GDM1 (cell line): ENCODE results near the gene KCTD1.
"Not testable (repeated sequence)": the region's sequence is repeated elsewhere in the genome, so short reads cannot be mapped to it uniquely, and the experiment has no call there.

Experiments used
- DNase-seq: peaks from one replicate; lab custom pipeline; 2025; lab: John Stamatoyannopoulos, UW

KCTD1 gene

DNA sequence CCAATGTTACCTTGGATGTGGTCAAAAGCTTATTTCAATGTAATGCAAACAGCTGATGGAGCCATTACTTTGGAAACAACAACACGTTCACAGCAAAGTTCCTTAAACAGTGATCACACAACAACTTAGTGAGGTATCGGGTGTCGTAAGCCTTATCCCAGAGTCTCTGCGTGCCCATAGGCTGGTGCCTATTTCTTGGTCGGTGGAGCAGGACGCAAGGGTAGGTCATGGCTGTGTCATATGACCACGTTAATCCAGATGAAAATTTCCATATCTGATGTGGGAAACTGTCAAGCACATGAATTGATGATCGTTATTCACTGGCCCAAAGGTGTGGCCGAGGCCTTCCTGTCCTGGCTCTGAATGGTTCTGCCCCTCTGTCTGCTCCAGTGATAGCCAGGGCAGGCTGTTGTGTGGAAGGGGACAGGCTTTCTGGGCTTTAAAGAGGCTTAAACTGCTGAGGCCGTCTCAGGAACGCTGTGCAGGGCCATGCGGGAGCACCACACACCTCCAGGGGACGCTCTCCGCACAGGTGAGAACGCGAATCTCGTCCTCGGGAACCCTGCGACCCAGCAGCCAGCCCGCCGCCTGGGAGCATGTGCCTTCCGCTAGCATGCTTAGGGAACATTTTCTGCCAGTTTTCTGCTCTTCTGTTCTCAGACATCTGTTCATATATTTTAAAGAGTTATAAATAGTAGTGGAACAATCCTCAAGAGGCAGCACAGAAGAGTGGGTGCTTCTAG is 90.6 kb downstream of the KCTD1 start:
- no peak for DNase-seq

DNA sequence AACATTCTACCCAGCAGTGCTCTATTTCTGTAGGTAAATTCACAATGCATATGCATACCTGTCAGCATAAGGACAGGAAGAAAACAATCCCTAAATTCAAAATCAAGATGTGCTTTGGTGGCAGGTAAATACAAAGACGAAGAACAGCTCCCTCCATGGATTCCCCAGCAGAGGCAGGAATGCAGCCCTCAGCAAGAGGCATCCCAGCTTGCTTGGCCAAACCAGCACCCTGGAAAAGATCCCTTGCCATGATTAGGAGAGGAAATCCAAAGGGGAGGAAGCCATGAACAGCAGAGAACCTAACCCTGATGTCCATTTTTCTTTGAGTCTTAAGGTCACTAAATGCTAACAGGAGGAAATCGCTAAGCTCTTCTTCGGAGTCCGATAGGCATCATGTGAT is 91.2 kb downstream of the KCTD1 start:
- DNase-seq, result no peak

DNA sequence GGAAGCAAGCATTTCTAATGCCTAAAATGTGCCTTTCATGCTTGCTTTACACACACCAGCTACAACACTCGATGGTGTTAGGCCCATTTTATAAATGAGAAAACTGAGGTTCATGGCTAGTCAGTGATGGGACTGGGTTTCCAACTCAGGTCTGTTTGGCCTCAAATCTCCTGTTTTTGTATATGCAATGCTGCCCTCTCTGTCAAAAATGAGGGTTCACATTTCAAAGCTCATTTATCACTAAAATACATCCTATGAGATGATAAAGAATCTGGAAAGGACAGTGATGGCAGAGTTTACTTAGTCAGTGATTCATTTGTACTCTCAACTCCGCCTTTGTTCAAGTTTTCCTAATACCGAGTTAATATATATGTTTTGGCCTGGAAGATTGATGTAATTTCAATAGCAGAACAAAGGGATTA is 92.3 kb downstream of the KCTD1 start:
- DNase-seq, result no peak

DNA sequence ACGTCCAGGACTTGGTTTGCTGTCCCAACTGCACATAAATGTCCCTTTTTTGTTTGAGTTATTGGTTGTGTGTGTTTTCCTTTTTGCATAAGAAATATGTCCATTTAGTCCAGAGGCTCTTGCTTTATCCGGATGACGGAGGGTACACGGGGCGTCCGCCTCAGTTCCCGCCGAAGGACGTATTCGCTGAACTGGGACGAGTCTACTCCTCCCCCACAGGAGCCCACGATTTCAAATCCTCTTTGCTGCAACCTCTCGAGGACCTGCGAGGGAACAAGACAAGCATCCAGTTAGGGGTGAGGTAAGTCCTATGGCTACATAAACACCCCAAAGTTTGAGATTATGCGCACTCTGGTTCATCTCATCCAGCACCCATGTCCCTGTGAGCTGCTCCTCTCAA is 92.7 kb downstream of the KCTD1 start:
- DNase-seq, result no peak

DNA sequence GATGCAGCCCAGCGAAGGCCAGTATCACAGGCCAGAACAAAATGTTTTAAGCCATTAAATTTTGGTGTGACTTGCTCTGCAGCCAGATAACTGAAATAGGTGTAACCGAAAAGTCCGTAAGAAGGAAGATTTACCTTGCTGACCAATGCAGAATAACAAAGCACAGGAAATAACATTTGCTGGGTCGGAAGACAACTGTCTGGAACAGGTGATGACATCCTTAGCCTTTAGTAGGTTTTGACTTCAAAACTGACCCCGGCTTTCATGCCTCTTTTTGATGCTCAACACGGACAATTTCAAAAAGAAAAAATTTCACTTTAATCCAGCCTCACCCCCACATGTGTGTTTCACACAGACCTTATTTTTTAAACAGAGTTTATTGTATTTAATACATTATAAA is 93.7 kb downstream of the KCTD1 start:
- DNase-seq, result no peak

DNA sequence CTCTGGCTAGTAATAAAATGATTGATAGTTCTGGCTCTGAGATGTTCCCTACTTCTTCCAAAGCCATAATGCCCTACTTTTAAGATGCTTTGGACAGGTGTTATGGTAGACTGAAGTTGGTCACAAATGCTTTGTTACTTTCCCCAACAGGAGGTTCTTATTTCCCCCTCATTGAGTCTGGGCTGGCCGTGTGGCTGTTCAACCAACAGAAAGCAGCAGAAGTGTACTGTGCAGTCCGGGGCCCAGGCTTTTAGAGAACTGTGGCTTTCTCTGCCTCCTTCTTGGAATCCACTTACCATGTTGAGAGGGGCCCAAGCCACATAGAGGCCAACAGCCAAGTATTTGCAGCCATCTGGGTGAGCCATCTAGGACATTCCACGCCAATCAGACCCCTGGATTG is 94.2 kb downstream of the KCTD1 start:
- DNase-seq, result no peak

DNA sequence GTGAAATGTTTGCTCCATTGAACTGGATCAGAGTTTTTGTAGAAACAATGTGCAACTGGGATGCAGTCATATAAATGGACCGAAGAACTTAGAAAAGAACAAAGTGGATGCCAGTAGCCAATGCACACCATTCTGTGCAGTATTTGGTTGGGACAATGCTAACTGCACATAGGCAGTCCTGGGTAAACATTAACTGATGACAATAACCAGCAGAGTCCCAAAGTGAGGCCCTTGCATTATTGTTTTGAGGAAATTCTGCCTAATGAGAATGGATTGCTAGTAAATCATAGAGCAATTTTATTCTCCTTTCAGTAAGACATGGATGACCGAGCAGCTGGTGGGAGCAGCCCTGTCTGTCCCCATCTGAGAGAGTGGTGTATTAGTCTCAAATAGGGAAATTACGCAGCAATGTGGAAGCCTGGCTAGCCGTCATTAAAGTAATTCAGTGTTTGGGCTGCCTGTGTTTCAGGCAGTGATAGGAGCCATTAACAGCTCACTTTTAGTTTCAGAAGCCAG is 94.9 kb downstream of the KCTD1 start:
- no peak for DNase-seq

DNA sequence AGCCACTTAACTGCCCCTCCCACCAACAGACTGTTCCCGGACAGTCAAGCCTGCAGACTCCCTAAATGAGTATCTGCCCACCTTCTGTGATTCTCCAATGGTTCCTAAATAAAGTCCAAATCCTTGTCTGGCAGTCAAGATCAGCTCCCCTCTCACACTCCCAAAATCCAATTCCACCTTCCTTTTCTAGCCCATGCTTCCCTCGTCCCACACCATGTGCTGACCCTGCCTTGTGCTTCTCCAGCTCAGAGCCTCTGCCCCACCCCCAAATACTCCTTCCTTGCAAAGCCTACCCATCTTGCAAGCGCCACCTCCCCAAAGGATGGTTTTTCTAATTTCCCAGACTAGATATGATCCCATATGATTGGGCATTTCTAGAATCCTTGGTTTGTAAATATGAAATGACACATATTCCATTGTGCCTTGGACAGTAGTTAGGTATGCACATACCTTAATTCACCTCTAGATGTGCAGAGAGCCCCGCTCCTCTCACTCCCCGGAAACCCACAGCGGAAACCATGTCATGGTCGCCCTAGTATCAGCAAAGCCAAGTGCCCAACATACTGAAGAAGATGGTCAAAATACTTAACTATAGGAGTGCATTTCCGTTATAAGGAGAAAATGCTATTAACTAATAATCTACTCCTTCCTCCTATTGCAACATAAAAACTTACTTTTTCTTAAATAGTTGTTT is 97.2 kb downstream of the KCTD1 start:
- no peak for DNase-seq

DNA sequence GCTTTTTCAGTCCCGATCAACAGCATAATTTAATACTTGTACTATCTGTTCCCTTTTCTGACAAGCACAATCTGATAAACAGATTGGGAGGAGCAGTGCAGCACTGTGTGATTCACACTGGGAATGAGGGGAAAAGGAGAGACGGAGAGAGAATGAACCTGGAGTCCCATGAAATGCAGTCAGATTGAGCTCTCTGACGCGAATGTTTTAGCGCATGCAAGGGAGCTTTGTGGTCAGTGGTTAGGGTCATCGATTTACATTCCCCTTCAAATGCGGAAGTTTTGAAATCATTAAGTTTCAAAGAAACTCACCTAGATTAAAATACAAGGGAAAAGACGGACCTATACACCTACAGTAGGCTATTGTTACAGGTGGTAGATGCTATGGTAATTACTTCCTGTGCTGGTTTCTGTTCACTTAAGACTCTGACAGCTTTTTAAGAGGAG is 99.6 kb downstream of the KCTD1 start:
- DNase-seq, result no peak

DNA sequence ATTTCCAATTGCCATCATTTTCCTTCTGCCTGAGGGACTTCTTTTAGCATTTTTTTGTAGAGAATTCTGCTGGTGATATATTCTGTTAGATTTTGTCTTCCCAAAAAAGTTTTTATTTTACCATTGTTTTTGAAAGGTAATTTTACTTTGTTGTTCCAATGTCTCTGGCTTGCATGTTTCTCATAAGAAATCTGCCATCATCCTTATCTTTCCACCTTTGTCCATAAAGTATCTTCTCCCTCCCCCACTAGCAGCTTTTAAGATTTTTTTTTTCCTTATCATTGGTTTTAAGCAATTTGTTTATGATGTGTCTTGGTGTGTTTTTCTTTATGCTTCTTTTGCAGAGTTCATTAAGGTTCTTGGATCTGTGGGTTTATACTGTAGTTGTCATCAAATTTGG is 104.5 kb downstream of the KCTD1 start:
- no peak for DNase-seq

DNA sequence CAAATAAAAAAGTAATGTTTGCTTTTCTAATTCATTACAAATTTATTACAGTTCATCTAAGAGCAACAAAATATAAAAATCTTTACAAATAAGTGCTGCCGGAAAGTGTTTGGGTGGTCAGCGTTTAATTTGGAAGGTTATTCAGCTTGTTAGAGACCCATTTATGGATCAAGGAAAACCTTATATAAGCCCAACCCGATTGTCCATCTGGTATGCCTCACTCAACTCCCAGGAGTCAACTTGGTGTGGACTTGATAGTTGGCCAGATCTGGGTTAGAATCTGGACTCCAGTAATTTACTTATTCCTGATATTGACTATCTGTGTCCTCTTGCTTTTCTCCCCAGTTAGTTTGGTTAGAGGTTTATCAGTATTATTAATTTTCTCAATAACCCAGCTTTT is 106.2 kb downstream of the KCTD1 start:
- DNase-seq, result no peak

DNA sequence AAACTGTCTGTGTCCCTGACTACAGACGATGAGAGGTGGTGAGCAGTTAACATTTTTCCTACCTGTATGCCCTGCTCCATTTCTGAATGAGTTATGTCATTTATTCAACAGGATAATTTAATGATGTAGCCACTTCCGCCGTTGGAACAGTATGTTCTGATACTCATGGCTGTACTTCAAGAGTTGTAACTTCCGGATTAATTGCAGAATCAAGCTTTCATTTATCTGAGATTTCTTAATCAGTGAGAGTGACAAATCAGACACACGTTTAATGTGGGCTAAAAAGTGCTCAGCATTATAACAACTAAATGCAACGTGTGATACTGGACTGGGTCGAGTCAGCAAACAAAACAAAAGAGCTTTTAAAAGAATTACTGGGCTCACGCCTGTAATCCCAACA is 107.7 kb downstream of the KCTD1 start:
- no peak for DNase-seq

DNA sequence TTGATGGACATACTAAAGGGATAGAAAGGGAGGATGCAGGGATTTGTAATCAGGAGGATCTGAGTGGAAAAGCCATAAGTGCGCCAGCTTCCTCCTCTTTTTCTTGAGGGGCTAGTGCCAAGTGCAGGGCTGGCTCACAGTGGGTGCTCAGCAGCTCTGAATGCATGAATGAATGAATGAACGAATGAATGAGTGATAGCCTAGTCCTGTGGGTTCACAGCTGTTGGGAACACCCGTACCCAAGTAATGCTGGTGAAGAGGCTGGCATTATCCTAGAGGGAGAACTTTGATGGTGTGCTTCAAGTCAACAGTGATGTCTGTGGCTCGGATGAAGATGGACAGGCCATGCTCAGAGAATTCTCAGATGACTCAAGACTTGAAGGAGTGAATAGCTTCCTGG is 108.8 kb downstream of the KCTD1 start:
- DNase-seq, result no peak

DNA sequence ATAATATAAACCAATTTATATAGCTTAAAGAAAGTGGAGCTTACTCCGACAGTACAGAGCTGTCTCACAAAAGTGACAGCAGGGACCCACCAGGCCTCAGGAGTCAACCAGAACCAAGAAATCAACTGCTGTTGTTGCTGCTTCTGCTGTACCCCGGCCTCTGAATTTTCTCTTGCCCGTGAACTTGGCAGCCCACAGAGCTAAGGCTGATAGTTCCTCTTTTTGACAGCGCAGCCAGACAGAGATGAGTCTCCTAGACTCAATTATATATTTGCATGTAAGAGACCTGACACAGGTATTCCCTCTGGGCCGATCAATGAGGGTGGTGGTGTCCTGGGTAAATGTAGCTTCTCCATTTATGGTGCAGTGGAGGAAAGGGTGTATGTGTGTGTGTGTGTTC is 109.4 kb downstream of the KCTD1 start:
- no peak for DNase-seq

DNA sequence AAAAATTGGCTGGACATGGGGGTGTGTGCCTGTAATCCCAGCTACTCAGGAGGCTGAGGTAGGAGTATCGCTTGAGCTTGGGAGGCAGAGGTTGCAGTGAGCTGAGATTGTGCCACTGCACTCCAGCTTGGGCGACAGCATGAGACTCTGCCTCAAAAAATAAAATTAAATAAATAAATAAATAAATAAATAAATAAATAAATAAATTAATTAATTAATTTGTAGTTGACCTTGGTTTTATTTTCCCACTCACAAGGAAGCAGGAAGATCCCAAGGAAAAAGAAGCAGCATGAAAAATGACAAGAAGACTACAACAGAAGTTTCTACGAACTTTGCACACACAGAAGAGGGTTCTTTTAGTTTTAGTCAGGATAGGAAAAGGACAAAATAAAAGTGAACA is 110.7 kb downstream of the KCTD1 start:
- not testable (repeated sequence) for DNase-seq

DNA sequence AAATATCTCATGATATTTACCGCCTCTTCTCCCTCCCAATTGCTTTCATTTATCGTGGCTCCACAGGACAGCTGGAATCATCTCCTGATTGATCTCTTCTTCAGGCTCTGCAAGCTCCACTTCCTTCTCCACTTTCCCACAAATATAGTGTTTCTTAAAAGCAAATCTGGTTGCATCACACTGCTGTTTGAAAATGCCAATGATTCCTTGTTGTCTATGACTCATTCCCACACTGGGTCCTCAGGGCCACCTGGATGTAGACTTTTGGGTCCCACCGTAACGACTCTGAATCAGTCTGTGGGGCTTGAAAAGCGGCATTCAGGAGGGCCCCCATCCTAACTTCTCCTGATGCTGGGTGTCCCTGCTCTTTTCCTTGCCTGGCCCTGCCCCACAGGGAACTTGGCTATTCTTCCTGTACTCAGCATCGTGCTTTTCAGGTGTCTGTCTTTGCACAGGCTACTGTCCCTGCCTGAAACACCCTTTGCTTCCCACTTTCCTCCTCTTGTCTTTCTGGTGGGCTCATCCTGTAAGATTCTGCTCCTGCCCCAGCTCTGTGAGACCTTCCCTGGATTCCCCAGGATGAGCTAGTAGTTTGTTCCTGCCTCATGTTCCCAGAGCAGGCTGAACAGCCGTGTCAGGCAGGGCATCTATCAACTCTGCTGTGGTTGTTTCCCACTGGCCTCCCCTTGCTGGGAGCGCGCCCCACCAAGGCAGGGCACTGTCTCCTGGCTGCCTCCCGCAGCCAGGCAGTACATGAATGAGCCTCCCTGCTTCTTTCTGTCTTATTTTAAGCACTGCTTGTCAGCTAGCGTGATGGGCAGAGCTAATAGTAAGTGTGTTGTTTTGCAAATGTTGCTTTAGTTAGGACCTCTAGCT is 111.9 kb downstream of the KCTD1 start:
- no peak for DNase-seq

DNA sequence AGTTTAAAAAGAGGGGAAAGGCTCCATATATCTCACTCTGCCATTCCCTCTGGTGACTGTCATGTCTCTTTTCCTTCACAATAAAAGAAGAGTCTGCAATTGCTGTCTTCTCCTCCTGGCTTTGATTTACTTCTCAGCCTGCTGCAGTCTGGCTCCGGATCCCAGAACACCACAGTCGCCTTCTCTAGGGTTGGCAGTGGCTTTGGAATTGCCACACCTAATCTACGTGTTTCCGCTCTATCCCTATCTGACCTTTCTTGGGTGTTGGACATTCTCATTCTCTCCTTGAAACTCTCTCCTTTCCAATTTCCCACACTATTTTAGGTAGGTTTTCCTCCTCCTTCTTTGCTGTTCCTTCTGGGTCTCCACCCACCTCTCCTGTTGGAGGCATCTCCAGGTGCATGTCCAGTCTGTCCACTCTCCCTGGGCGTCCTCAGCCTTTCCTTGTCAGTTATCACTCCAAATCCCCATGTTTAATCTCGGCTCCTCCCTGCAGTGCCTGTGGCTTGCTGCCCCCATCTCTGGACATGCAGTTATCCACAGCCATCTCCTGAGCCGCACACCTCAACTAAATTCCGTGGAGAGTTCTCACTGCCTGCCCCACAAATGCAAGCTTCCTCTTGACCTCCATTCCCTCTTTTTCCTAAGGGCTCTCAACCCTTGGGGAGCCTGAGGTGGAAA is 112.8 kb downstream of the KCTD1 start:
- DNase-seq, result no peak

DNA sequence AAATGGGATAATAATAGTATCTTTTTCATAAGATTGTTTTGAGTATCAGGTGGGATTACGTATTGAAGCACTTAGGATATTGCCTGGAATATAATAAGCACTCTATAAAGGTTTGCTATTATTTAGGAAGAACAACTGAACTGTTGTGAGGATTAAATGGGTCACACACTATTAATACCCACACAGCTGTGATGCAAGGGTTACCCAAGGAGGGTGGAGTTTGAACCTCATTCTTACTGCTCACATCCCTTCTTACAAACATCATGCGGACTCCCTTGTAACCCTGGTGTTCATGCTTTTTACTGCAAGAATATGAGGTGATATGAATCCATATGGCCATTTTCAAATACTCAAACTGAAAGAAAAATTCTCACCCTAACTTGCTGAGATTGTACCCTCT is 113.5 kb downstream of the KCTD1 start:
- no peak for DNase-seq

DNA sequence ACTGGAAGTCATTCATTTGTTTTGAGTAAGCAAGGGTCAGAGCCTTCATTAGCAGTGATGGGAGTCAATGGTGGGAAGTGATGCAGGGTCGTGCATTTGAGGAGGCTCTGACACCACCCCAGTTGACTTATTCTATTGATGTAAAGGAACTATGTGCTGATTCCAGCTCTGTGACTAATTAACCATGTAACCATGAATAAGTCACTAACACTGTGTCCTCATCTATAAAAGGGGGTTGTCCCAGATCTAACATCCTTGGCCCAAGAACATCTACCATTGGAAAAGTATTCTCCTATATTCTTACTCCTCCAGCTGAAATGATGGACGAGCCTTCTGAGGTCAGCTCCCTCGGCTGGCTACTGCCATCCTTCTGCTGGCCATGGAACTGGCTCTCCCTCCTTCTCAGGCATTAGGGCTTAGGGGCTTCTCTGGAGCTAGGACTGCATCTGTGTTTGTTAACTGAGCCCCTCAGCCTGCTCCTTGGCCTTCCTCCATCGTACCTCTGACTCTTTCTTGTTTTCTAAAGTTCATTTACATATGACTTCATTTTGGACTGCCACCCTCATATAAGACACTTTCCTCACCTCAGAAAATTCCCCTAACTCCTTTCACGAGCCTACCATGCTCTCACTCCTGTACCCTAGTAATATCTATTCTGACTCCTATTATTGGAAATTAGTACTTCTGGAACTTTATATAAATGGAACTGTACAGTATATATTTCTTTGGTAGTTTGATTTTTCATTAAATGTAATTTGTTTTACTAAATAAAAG is 115.5 kb downstream of the KCTD1 start:
- no peak for DNase-seq

DNA sequence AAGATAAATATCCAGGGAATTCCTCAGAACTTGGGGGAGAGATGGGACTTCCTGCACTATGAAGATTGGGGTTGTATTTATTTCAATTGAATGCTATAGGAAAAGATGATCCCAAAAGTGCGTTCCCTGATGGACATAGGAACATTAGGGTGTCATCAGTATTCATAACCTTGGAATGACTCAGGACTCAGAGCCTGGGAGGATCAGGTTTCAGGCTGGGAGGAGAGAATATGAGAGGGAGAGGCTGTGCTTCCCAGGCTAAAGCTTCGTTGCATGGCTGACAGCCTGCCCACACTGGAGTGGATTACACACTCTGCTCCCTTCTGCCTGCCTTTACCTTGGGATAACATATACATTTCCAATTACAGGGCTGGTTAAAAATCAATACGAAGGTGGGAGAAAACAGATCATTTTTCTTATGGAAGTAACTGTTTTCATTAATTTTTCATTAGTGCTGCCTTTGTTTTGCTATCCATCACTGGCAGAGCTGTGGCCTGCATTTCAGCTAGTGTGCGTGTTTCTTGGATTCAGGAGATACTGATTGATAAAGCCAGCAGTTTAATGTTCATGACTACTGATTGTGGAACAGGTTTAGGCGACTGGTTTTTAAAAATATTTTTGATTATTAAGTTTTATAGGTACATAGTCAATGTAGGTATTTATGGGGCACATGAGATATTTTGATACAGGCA is 118.7 kb downstream of the KCTD1 start:
- DNase-seq, result no peak

DNA sequence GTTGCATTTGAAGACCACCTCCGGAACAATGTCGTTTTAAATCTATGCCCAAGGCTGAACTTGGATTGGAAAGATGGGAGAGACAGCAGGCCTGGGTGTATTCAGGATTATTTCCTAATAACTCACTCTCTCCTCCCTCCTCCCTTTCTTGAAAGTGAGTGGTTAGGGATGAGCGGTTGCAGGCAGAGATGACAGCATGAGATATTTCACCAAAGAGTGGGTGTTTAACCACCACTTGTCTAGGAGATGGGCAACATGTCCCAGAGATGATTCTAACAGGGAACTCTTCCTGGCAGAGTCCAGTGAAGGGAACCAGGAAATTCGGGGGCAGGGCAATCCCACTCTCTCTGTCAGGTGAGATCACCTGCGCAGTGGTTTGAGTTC is 123.2 kb downstream of the KCTD1 start:
- DNase-seq, result no peak
